ENCODE results near the gene CDYL.
"Not testable (repeated sequence)": the region's sequence is repeated elsewhere in the genome, so short reads cannot be mapped to it uniquely, and the experiment has no call there.

Gene CDYL

GRCh38 chr6:4805553-4806336, 29.5 kb downstream of the CDYL start:
- peak; percentile 26 for DNase-seq

GRCh38 chr6:4806337-4806725, 30.1 kb downstream of the CDYL start:
- no peak for DNase-seq

GRCh38 chr6:4806791-4807190, 30.6 kb downstream of the CDYL start:
- no peak for DNase-seq

- no peak for DNase-seq
Measured at GRCh38 chr6:4808396-4808795, 32.2 kb downstream of the CDYL start.

- DNase-seq, result no peak
Measured at GRCh38 chr6:4809999-4810918, 34.1 kb downstream of the CDYL start.

- no peak for DNase-seq
Measured at GRCh38 chr6:4812068-4812467, 35.9 kb downstream of the CDYL start.

GRCh38 chr6:4813055-4813454, 36.9 kb downstream of the CDYL start:
- DNase-seq, result no peak

- DNase-seq, result no peak
Measured at GRCh38 chr6:4814212-4814611, 38.0 kb downstream of the CDYL start.

GRCh38 chr6:4814987-4815386, 38.8 kb downstream of the CDYL start:
- DNase-seq, result no peak

- no peak for DNase-seq
Measured at GRCh38 chr6:4815584-4815983, 39.4 kb downstream of the CDYL start.

GRCh38 chr6:4816904-4817303, 40.7 kb downstream of the CDYL start:
- DNase-seq, result no peak

GRCh38 chr6:4817551-4817950, 41.3 kb downstream of the CDYL start:
- no peak for DNase-seq

GRCh38 chr6:4818272-4818938, 42.2 kb downstream of the CDYL start:
- no peak for DNase-seq

- no peak for DNase-seq
Measured at GRCh38 chr6:4819706-4820283, 43.6 kb downstream of the CDYL start.

- DNase-seq, result no peak
Measured at GRCh38 chr6:4820704-4821276, 44.6 kb downstream of the CDYL start.

- no peak for DNase-seq
Measured at GRCh38 chr6:4822476-4822875, 46.3 kb downstream of the CDYL start.

GRCh38 chr6:4828187-4828698, 52.0 kb downstream of the CDYL start:
- DNase-seq, result no peak

GRCh38 chr6:4829089-4829488, 52.9 kb downstream of the CDYL start:
- DNase-seq, result no peak

GRCh38 chr6:4835540-4835939, 59.3 kb downstream of the CDYL start:
- DNase-seq, result not testable (repeated sequence)

- DNase-seq, result no peak
Measured at GRCh38 chr6:4840169-4840568, 64.0 kb downstream of the CDYL start.

GRCh38 chr6:4844108-4844507, 67.9 kb downstream of the CDYL start:
- no peak for DNase-seq

- no peak for DNase-seq
Measured at GRCh38 chr6:4846387-4846786, 70.2 kb downstream of the CDYL start.

All from DMS79 treated with DMSO at 0.1 percent for 48 hours (cell line).